ENCODE data around the gene POT1.

POT1 gene

DNA sequence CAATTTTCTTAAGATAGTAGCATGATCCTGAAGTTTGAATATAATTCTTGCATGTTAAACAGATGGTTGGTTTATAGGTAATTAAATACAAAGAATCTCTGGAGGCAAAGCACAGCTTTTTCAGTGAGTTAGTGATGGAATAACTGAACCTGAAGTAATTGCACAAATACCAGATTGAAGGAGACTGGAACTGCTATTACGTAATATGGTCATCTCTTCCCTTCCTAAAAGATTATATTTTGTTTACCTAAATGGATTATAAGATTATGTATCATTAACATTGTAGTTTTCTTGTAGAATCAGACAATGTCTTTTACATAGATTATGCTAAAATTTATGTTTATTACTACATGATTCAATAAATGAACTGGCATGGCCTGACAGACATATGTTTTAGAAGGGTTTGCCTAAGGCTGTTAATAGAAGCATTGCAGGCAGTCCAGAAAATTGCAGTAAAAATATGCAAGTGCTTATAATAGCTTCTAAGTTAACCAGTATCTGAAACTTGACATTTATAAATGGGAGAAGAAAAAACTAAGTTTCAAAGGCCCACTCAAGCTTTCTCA, 128.2 kb downstream of the POT1 start:
- DNase-seq: no peak

DNA sequence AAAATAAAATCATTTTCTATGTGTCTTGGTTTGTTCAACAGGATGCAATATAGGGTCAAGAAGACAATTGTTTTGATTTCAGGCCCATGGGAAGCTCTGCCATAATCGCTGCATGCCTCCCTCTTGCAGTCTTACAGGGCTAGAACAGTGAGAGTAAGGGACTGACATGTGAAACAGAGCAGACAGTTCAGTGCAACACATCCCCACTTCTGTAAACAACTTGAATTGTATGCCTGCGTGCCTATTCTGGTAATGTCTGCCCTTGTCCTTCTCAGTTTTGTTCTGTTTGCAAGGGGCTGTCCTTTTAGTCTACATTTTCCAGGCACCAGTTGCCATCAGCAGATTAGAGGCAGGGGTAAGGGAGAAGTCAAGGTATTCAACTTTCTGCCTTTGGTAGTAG, 129.2 kb downstream of the POT1 start:
- DNase-seq: no peak

DNA sequence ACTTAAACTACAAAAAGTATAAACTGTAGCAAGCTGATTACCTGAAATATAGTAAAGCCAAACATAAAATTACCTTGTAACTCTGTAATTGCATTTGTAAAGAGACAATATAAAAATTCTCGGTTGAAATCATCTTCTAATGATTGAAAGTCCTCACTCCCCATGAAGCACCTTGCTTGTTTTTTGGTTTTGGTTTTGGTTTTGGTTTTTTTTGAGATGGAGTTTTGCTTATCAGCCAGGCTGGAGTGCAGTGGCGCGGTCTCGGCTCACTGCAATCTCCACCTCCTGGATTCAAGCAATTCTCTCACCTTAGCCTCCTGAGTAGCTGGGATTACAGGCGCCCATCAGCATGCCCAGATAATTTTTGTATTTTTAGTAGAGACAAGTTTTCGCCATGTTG, 130.2 kb downstream of the POT1 start:
- no peak for DNase-seq

GRCh38 chr7:124796771-124797170, 132.9 kb downstream of the POT1 start:
- DNase-seq: no peak

- no peak for DNase-seq
These were observed 136.9 kb downstream of the POT1 start for GRCh38 chr7:124792696-124793095.

- no peak for DNase-seq
These were observed 137.6 kb downstream of the POT1 start for GRCh38 chr7:124792002-124792401.

- no peak for DNase-seq
These were observed 138.2 kb downstream of the POT1 start for GRCh38 chr7:124791426-124791825.

DNA sequence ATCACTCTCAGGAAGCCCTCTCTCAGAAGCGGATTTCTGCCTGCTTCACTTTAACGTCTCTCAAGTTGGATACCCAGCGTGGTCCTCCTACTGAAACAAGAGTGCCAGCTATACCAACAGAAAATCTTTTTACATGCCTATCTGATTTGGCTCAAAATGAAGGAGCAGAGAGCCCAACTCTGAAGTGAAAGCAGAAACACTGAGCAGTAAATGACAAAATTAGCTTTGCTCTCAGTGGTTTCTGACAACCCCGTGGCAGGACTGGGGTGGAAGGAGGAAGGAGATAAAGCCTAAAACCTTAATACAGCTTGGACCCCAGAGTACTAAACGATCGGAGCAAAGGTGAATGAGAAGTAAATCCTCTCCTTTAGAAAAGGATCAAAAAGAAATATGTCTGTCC, 139.0 kb downstream of the POT1 start:
- no peak for DNase-seq

GRCh38 chr7:124785994-124786393, 143.6 kb downstream of the POT1 start:
- DNase-seq: no peak

GRCh38 chr7:124784879-124785818, 144.5 kb downstream of the POT1 start:
- DNase-seq: no peak

- no peak for DNase-seq
These were observed 146.4 kb downstream of the POT1 start for GRCh38 chr7:124783271-124783670.

DNA sequence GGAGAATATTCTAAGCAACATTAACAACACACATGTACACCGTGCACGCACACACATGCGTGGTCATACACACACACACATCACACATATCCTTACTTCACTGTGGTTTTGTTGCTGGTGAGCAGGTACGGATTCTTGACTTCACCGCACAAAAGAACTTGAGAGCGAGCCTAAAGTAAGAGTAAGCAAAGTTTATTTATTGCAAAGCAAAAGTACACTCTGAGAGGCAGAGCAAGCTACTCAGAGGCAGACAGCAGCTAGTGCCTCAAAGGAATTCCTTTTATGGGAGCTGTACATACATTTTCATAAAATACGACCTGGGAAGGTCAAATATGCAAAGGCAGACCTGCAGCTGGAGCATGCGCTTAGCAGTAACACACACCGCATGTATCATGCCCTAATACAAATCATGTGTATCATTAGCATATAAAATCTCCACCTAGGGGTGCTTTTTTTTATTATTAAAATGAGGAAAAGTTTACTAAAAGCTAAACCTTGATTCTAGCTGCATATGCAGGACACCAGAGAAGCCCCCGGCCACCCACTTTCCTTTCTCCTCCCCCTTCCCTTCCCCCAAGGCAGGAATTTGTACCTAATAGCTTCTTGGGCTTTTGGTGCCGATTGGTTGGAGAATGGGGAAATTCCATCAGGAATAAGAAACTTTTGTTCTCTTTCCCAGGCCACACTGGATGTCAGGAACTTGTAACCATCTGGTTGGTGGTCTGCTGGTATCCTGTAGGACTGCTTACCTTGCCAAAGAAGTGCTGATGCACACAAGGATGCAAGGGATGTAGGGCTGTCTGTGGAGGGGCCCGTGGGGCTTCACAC, 147.5 kb downstream of the POT1 start:
- DNase-seq: no peak

GRCh38 chr7:124781418-124781817, 148.2 kb downstream of the POT1 start:
- DNase-seq: no peak

DNA sequence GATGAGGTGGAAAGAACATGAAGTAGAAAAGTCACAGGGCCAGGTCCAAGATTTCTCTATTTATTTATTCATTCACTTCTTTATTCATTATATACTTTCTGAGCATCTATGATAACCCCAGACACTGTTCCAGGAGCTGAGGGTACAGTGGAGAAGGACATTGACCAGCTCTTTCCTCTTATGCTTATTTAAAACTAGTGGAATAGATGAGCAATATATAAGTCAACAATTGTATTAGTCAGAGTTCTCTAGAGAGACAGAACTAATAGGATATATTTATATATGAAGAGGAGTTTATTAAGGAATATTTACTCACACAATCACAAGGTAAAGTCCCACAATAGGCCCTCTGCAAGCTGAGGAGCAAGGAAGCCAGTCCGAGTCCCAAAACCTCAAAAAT, 149.0 kb downstream of the POT1 start:
- no peak for DNase-seq

DNA sequence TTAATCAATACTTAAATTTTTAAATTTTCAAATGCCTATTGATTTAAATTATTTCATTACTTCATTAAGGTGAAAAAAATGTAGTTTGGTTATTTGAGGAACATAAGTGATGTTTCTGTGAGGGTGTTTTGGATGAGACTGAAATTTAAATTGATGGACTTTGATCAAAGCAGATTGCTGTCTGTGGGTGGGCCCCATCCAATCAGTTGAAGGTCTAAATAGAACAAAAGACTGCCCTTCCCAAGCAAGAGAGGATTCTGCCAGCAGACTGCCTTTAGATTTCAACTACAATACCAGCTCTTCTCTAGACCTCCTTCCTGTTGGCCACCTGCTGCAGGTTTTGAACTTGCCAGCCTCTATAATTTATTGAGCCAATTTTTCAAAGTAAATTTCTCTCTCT, 149.6 kb downstream of the POT1 start:
- DNase-seq: no peak

DNA sequence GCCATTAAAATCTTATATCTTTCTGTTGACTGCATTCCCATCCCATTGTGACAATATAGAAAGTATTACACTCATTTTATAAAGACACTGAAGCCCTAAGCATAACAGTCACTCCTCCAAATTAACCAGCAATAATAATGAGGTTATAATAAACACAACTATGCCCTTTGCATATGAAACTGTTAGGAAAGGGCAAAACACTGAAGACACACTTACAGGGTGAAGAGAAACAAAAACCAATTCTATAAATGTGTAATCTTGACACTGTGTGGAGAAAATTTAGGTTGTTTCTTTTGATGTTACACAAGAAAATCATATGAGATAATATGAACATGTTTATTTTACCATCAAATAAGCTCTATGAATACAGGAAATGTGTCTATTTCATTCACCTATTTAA, 150.0 kb downstream of the POT1 start:
- no peak for DNase-seq

DNA sequence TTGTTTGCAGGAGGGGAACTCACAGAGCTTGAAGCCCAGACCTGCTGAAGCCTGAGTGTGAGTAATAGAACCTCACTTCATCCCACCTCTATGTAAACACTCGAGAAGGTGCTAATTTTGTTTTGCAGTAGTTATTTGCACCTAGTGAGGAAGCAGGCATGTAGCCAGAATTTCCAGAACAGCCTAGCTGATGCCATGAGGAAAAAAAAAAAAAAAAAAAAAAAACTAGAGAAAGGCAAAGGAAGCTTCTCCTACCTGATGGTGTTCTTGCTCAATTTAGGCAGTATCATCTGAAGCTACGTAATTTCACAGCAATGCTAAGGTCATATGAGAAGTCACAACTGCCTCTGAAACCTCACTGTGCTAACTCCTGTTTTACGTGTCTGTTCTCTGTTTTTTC, 150.4 kb downstream of the POT1 start:
- no peak for DNase-seq

DNA sequence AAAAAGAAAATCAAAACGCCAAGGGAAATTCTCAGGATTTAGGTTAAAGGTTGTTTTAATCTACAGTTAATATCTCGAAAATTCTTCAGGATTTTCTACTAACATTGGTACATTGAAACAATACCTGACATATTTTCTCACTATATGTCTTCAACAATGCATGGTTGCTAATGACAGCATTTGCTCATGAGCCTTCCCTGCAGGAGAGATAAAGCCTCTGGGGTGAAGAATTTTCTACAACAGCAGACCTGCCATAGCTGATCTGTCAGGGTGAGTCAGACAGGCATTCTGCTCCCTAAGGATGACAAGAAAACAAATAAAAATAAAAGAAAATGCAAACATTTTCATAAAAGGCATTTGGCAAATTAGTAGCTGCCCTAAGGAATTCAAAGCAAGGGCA, 152.4 kb downstream of the POT1 start:
- no peak for DNase-seq

DNA sequence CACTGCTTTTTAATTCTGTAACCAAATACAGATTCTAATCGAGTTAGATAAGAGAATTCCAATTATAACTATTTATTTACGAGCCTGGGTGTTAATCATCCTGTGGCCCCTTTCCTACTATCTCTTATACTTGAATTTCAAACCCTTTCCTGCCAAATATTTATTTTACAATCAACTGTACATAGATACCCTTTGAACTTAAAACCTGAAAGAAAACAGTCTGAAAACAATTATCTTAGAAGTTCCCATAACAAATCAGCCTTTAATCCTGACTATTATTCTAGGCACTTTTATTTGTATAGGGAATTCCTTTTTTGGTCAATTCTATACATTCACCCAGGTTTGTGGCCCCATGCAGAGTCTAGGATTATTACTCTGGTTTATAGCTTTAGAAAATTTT, 153.5 kb downstream of the POT1 start:
- no peak for DNase-seq

DNA sequence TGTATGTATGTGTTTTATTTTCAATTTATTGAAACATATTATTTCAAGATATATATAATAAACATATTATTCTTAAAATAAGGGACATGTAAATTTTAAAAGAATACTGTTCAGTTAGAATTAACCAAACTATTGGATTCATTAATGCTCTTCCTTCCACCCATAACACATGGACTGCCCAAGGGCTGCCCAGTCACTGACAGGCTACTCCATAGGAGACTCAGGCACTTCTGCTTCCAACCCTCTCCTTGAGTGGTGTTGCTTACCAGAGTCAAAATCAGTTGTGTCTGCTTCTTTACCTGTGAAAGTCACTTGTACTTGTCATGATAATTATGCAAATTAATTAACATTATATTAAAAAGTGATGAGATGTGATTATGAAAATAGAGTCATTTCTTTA, 154.2 kb downstream of the POT1 start:
- DNase-seq: no peak

GRCh38 chr7:124773938-124774337, 155.7 kb downstream of the POT1 start:
- no peak for DNase-seq

GRCh38 chr7:124773339-124773738, 156.3 kb downstream of the POT1 start:
- no peak for DNase-seq
